Activated CD4-positive, alpha-beta T cell treated with anti-CD3 and anti-CD28 coated beads, Interleukin-2, Interleukin-6, amounts not matched to agents 100 ng/mL and 50 ng/mL, durations not matched to agents 16 hours and 8 hours (primary cell): ENCODE data around the gene GFPT2.

ENCODE experiments used
- DNase-seq: peaks from one replicate; pipeline ENCODE4 v3.0.0-alpha.2; 2020

The GFPT2 gene

GRCh38 chr5:180378438-180379344, 25.6 kb upstream of the GFPT2 start:
- no peak for DNase-seq

GRCh38 chr5:180377556-180378197, 24.5 kb upstream of the GFPT2 start:
- DNase-seq: no peak

- no peak for DNase-seq
These were observed 23.4 kb upstream of the GFPT2 start for GRCh38 chr5:180376511-180376910.

GRCh38 chr5:180375955-180376354, 22.8 kb upstream of the GFPT2 start:
- DNase-seq: no peak

- no peak for DNase-seq
These were observed 22.2 kb upstream of the GFPT2 start for GRCh38 chr5:180375291-180375690.

- DNase-seq: no peak
These were observed 20.7 kb upstream of the GFPT2 start for GRCh38 chr5:180373870-180374269.

GRCh38 chr5:180373454-180373853, 20.3 kb upstream of the GFPT2 start:
- DNase-seq: no peak

GRCh38 chr5:180371949-180372348, 18.8 kb upstream of the GFPT2 start:
- DNase-seq: no peak

- no peak for DNase-seq
These were observed 17.9 kb upstream of the GFPT2 start for GRCh38 chr5:180370861-180371641.

GRCh38 chr5:180367991-180368390, 14.9 kb upstream of the GFPT2 start:
- DNase-seq: no peak

GRCh38 chr5:180367300-180367699, 14.2 kb upstream of the GFPT2 start:
- peak; percentile 50 for DNase-seq

GRCh38 chr5:180366326-180366725, 13.2 kb upstream of the GFPT2 start:
- no peak for DNase-seq

GRCh38 chr5:180365829-180366228, 12.7 kb upstream of the GFPT2 start:
- DNase-seq: no peak

GRCh38 chr5:180364306-180364856, 11.2 kb upstream of the GFPT2 start:
- no peak for DNase-seq

GRCh38 chr5:180360078-180360957, 7.2 kb upstream of the GFPT2 start:
- DNase-seq: no peak

GRCh38 chr5:180358694-180359093, 5.6 kb upstream of the GFPT2 start:
- no peak for DNase-seq

GRCh38 chr5:180358179-180358578, 5.0 kb upstream of the GFPT2 start:
- DNase-seq: no peak

- DNase-seq: no peak
These were observed 1.8 kb upstream of the GFPT2 start for GRCh38 chr5:180354966-180355365.

- DNase-seq: no peak
These were observed 880 bp upstream of the GFPT2 start for GRCh38 chr5:180353980-180354452.

GRCh38 chr5:180352116-180353047, 754 bp downstream of the GFPT2 start:
- no peak for DNase-seq
